ENCODE results near the gene E2F2. TPM values are rescaled to one million over a fixed set of nuclear protein-coding genes. Genes with fewer than 3 reads are reported as not detected.

The E2F2 gene
- polyA plus RNA-seq, 1 of the 3 experiments (the other 2 are of a cell fraction) = 0.43 TPM

- 81% methylated on average over 4 of the region's 4 CpGs for WGBS (ENCODE audit: low lambda C conversion rate)
- TF ChIP-seq REST (IDR thresholded peaks at IDR 0.05; ENCODE audit: low read depth, low read length) (no peak), YY1 (IDR thresholded peaks at IDR 0.05; ENCODE audit: low read depth) (no peak), IRF3 (IDR thresholded peaks at IDR 0.05; ENCODE audit: low read depth, low read length) (no peak), USF2 (IDR thresholded peaks at IDR 0.05; ENCODE audit: borderline replicate concordance, low read depth, low read length) (no peak), MAX (IDR thresholded peaks at IDR 0.05; ENCODE audit: low read depth) (no peak), RAD21 (IDR thresholded peaks at IDR 0.05; ENCODE audit: low read length) (no peak), RCOR1 (IDR thresholded peaks at IDR 0.05; ENCODE audit: low read length) (no peak), RXRA (IDR thresholded peaks at IDR 0.05; ENCODE audit: borderline replicate concordance, low read depth) (no peak), FOXJ3 (CRISPR knock-in tag; IDR thresholded peaks at IDR 0.05) (no peak), MEF2A (IDR thresholded peaks at IDR 0.05; ENCODE audit: borderline replicate concordance, low read depth) (no peak), TCF12 (IDR thresholded peaks at IDR 0.05) (no peak), RFX5 (IDR thresholded peaks at IDR 0.05; ENCODE audit: low read length) (no peak), TAF1 (IDR thresholded peaks at IDR 0.05; ENCODE audit: borderline replicate concordance, low read depth, low read length) (no peak), TEAD4 (IDR thresholded peaks at IDR 0.05; ENCODE audit: borderline replicate concordance, insufficient read depth) (no peak), FOSL2 (IDR thresholded peaks at IDR 0.05; ENCODE audit: borderline replicate concordance, low read depth) (no peak), SIN3A (IDR thresholded peaks at IDR 0.05; ENCODE audit: borderline replicate concordance, low read depth, low read length) (no peak), NRF1 (IDR thresholded peaks at IDR 0.05; ENCODE audit: low read depth, low read length) (no peak), CTCF (IDR thresholded peaks at IDR 0.05) (no peak), SMC3 (IDR thresholded peaks at IDR 0.05; ENCODE audit: low read depth, low read length) (no peak)
- DNase-seq = no peak
- H3K4me3 ChIP-seq (ENCODE audit: low read depth in 2 of 2, low read length in 1 of 2) = no peak overlapping the region
- no peaks in the 10 kb centered on the region for H3K9me3 ChIP-seq
- no peaks in the 10 kb centered on the region for H3K36me3 ChIP-seq (replicated peaks in 1 of 2; ENCODE audit: control insufficient read depth in 1 of 2, insufficient read depth in 2 of 2, low read length in 1 of 2)
- H3K79me2 ChIP-seq (ENCODE audit: insufficient read depth) = no peaks in the 10 kb centered on the region
- peaks cover 11 to 12% of the 10 kb centered on the region in 2 experiments; a peak in 3 of 4 replicates for H3K4me1 ChIP-seq (ENCODE audit: control insufficient read depth in 1 of 2, insufficient read depth in 2 of 2, low read depth in 1 of 2, low read length in 1 of 2)
- H3K9ac ChIP-seq = no peak overlapping the region
- peaks cover 19% of the 10 kb centered on the region for H3F3A ChIP-seq (replicated peaks; ENCODE audit: insufficient read depth)
- H3K9me2 ChIP-seq = no peaks in the 10 kb centered on the region
- no peak overlapping the region for H3K4me2 ChIP-seq
- ChIA-PET POLR2A (no interaction called here), CTCF (interaction anchor here (0.9 to 6.8 kb wide), 4 partner anchors 11 to 68 kb away, joined by 5 to 41 read pairs (median 13); partner anchors contain the start of gene ID3)
- no peaks in the 10 kb centered on the region for H3K27me3 ChIP-seq (ENCODE audit: insufficient read depth)
- H4K20me1 ChIP-seq (ENCODE audit: insufficient read depth) = no peaks in the 10 kb centered on the region
- H3K27ac ChIP-seq (ENCODE audit: low read depth in 2 of 2, low read length in 1 of 2) = no peak overlapping the region
- H2AFZ ChIP-seq (ENCODE audit: low read depth) = no peak overlapping the region
Measured at GRCh38 chr1:23570001-23570691, 39.1 kb upstream of the E2F2 start.

Measured in SK-N-SH (cell line).